ENCODE data around the gene CREB3L1. TPM values are rescaled to one million over a fixed set of nuclear protein-coding genes. Genes with fewer than 3 reads are reported as not detected.

CREB3L1 gene
- total RNA-seq, 1 experiment from 2014 or later, result not detected

DNA sequence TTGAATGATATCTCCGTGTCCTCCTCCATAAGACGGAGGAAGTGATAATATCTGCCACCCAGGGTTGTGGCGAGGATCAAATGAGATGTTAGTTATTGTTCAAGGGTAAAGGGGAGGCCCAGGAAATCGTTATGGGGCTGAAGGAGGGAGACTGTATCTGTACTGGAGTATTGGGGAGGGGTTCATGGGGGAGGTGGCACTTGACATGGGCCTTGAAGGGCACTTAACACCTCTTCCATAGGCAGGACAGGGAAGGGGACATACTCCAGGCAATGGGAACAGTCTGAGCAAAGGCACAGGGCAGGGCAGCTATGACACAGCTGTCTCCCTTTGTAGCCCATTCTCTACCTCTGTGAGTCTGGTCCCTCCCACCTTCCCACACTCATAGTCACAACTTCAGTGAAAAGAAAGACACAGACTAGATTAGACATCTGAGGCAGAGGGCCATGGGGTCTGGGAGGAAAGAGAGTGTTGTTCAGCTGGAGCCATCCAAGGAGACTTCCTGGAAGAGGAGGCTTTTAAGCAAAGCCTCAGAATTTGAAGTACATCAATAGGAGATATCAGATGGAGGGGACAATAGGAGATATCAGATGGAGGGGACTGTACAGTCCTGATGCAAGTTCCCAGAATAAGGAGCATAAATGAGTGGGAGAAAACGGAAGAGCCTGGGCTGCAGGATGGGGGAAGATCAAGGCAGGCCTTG is 54.0 kb downstream of the CREB3L1 start:
- no TSS peak for BruUV-seq (replicated peaks)
- H3K36me3 Mint-ChIP-seq (ENCODE audit: insufficient read depth, unreplicated experiment), result peaks cover 4% of the 10 kb centered on the region
- H3K9me3 Mint-ChIP-seq (ENCODE audit: unreplicated experiment), result no peaks in the 10 kb centered on the region
- intact Hi-C loops (cut with micrococcal nuclease), result no loop called here
- DNase-seq (ENCODE audit: unreplicated experiment), result no peak
- TF ChIP-seq, protein P1, sequence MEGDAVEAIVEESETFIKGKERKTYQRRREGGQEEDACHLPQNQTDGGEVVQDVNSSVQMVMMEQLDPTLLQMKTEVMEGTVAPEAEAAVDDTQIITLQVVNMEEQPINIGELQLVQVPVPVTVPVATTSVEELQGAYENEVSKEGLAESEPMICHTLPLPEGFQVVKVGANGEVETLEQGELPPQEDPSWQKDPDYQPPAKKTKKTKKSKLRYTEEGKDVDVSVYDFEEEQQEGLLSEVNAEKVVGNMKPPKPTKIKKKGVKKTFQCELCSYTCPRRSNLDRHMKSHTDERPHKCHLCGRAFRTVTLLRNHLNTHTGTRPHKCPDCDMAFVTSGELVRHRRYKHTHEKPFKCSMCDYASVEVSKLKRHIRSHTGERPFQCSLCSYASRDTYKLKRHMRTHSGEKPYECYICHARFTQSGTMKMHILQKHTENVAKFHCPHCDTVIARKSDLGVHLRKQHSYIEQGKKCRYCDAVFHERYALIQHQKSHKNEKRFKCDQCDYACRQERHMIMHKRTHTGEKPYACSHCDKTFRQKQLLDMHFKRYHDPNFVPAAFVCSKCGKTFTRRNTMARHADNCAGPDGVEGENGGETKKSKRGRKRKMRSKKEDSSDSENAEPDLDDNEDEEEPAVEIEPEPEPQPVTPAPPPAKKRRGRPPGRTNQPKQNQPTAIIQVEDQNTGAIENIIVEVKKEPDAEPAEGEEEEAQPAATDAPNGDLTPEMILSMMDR (IDR thresholded peaks at IDR 0.05; ENCODE audit: unreplicated experiment), result no peak
- H3K27me3 Mint-ChIP-seq (ENCODE audit: insufficient read depth, unreplicated experiment), result peaks cover 39% of the 10 kb centered on the region
- H3K4me3 Mint-ChIP-seq (ENCODE audit: unreplicated experiment), result no peak overlapping the region
- CTCF ChIA-PET, result interaction anchor here (1.0 to 1.9 kb wide), 3 partner anchors 12 to 92 kb away, joined by 4 to 10 read pairs (median 5); no protein-coding TSS in a partner anchor
- POLR2A ChIA-PET, result interaction anchor here (1.4 kb wide), 1 partner anchor 7 kb away, joined by 3 read pairs; no protein-coding TSS in a partner anchor
- H3K4me1 Mint-ChIP-seq (ENCODE audit: insufficient read depth, unreplicated experiment), result peaks cover 21% of the 10 kb centered on the region
- H3K27ac Mint-ChIP-seq (ENCODE audit: low read depth, unreplicated experiment), result no peak overlapping the region

DNA sequence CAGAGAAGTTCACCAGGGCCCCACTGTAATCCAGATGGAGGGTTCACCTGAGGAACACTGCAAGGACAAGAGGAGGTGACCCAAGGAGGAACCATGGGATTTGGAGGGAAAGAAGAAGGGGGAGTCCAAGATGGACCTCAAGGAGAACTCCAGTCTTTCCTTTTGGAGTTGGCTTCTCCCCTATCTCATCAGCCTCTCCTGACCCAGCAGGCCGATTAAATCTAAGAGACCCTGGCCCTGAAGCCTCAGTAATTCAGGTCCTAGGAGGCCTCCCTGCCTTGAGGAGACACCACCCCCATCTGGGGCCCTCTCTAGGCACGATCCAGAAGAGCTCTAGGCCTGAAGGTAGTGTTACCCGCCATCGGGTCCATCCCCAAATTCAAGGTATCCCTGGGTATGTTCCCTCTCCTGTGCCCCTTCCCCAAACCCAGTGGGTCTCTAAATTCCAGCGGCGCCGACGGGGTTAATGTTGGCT is 54.7 kb downstream of the CREB3L1 start:
- Mint-ChIP-seq H3K27me3 (ENCODE audit: insufficient read depth, unreplicated experiment) (peaks cover 32% of the 10 kb centered on the region), H3K36me3 (ENCODE audit: insufficient read depth, unreplicated experiment) (peaks cover 4% of the 10 kb centered on the region), H3K9me3 (ENCODE audit: unreplicated experiment) (no peaks in the 10 kb centered on the region), H3K4me3 (ENCODE audit: unreplicated experiment) (no peak overlapping the region), H3K27ac (ENCODE audit: low read depth, unreplicated experiment) (no peak overlapping the region), H3K4me1 (ENCODE audit: insufficient read depth, unreplicated experiment) (peaks cover 26% of the 10 kb centered on the region)
- intact Hi-C loops (cut with micrococcal nuclease), result no loop called here
- ChIA-PET CTCF (interaction anchor here (0.5 to 1.9 kb wide), 4 partner anchors 10 to 215 kb away, joined by 3 to 5 read pairs (median 4); no protein-coding TSS in a partner anchor), POLR2A (no interaction called here)
- TF ChIP-seq, protein P1 (IDR thresholded peaks at IDR 0.05; ENCODE audit: unreplicated experiment), result no peak
- BruUV-seq (replicated peaks), result no TSS peak
- DNase-seq (ENCODE audit: unreplicated experiment), result no peak

DNA sequence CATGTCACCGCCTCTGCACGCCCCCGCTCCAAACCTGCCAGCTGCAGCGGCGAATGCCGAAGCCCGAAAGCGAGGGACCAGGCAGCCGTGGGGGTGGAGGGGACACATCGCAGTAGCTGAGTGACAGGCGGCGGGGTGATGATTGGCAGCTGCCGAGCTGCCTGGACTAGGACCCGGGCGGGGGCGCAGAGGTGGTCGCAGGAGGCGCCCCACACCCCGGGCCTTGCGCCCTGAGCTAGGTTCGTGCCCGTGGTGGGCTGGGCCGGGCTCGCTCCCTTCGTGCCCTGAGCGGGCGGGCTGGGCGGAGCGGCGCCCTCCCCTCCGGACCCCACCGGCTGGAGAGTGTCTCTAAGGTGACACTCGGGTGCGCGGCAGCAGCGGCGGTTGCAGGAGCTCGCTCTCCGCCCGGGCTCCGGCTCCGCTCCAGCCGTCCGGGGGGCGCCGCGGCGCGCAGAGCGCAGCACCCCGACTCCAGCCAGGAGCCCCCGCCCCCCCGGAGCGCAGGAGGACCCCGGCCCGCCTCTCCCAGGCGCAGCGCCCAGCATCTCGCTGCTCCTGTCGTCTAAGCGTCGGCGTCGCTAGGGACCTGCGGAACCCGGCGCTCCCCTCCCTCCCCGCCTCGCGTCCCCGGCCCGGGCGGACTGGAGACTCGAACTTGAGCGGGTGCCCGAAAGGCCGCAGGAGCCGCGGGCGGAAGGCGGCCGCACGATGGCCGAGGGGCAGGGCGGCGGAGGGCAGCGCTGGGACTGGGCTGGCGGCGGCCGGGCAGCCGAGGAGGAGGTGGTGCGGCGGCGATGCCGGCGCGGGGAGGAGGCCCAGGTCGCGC is 55.3 kb downstream of the CREB3L1 start:
- ChIA-PET POLR2A (no interaction called here), CTCF (interaction anchor here (0.5 to 1.0 kb wide), 3 partner anchors 9 to 216 kb away, joined by 3 to 4 read pairs (median 3); no protein-coding TSS in a partner anchor)
- Mint-ChIP-seq H3K4me1 (ENCODE audit: insufficient read depth, unreplicated experiment) (peaks cover 27% of the 10 kb centered on the region), H3K27me3 (ENCODE audit: insufficient read depth, unreplicated experiment) (peaks cover 29% of the 10 kb centered on the region), H3K4me3 (ENCODE audit: unreplicated experiment) (no peak overlapping the region), H3K36me3 (ENCODE audit: insufficient read depth, unreplicated experiment) (peaks cover 4% of the 10 kb centered on the region), H3K9me3 (ENCODE audit: unreplicated experiment) (no peaks in the 10 kb centered on the region), H3K27ac (ENCODE audit: low read depth, unreplicated experiment) (no peak overlapping the region)
- TF ChIP-seq, protein P1 (IDR thresholded peaks at IDR 0.05; ENCODE audit: unreplicated experiment), result no peak
- DNase-seq (ENCODE audit: unreplicated experiment), result no peak
- BruUV-seq (replicated peaks), result no TSS peak
- intact Hi-C loops (cut with micrococcal nuclease), result no loop called here

DNA sequence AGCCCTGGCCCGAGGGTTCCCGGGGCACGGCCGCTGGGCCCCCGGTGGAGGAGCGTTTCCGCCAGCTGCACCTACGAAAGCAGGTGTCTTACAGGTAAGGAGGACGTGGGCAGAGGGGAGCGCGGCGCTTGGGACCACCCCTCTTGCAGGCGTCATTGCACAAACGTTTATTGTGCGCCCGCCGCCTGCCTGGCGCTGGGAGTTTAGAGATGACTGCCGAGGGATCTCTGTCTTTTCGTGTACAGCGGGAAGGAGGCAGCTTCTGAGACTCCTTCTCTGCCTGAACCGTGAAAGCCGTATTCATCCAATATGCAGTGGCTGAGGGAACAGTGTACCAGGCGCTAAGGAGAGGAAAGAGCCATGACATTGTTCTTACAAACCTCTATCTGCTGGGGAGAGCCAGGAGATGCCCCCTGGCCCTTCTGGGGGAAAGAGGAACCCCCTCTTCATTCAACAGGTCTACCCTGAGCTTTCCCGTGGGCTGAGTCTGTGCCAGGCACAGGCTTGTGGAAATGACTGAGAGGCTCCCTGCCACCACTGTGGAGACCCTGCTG is 56.0 kb downstream of the CREB3L1 start:
- no peak for DNase-seq (ENCODE audit: unreplicated experiment)
- Mint-ChIP-seq H3K4me1 (ENCODE audit: insufficient read depth, unreplicated experiment) (peaks cover 27% of the 10 kb centered on the region), H3K27me3 (ENCODE audit: insufficient read depth, unreplicated experiment) (peaks cover 29% of the 10 kb centered on the region), H3K36me3 (ENCODE audit: insufficient read depth, unreplicated experiment) (no peaks in the 10 kb centered on the region), H3K4me3 (ENCODE audit: unreplicated experiment) (no peak overlapping the region), H3K27ac (ENCODE audit: low read depth, unreplicated experiment) (no peak overlapping the region), H3K9me3 (ENCODE audit: unreplicated experiment) (no peaks in the 10 kb centered on the region)
- POLR2A ChIA-PET, result no interaction called here
- intact Hi-C loops (cut with micrococcal nuclease), result no loop called here
- TF ChIP-seq, protein P1 (IDR thresholded peaks at IDR 0.05; ENCODE audit: unreplicated experiment), result no peak
- CTCF ChIA-PET, result interaction anchor here (1.0 kb wide), 1 partner anchor 18 kb away, joined by 8 read pairs; no protein-coding TSS in a partner anchor
- BruUV-seq (replicated peaks), result no TSS peak

All from MCF 10A (cell line).